Activated naive CD4-positive, alpha-beta T cell treated with anti-CD3 and anti-CD28 coated beads, Interleukin-2, amount 50 U/mL, for 72 hours (primary cell): ENCODE data around the gene CADM2. TPM values are rescaled to one million over a fixed set of nuclear protein-coding genes. Genes with fewer than 3 reads are reported as not detected.

Source experiments
- ATAC-seq, 2 donors: fragments of 150-1000 bp; cut with Tn5 transposase; 2 replicates each; pipeline ENCODE4 v1.10.0; 2021; ENCODE audit warnings: mild to moderate bottlenecking in 2 of 2, moderate library complexity in 2 of 2
- DNase-seq, 2 donors: peaks; one replicate each; pipeline ENCODE4 v3.0.0; 2021 to 2022; ENCODE audit warnings: low spot score in 2 of 2
- H3K27ac Mint-ChIP-seq, 2 donors: one replicate each; pipeline ENCODE4 v1.8.0; 2022; ENCODE audit warnings: mild to moderate bottlenecking in 2 of 2, mixed read lengths in 2 of 2
- H3K36me3 Mint-ChIP-seq, 2 donors: one replicate each; pipeline ENCODE4 v1.8.0; 2022; ENCODE audit warnings: mixed read lengths in 2 of 2
- H3K9me3 Mint-ChIP-seq, 2 donors: one replicate each; pipeline ENCODE4 v1.8.0; 2022; ENCODE audit warnings: mixed read lengths in 2 of 2
- total RNA-seq, 2 donors: library from RNA; stranded (reverse); gene quantifications; one replicate each; pipeline ENCODE4 v1.2.3, GENCODE V29; 2022

CADM2 gene
- total RNA-seq, 2 donors from 2014 or later, result not detected

GRCh38 chr3:85298032-85298431 is 339.2 kb downstream of the CADM2 start:
- Mint-ChIP-seq H3K27ac (no peak overlapping the region), H3K36me3 (no peaks in the 10 kb centered on the region), H3K9me3 (peaks cover 0 to 14% of the 10 kb centered on the region in 2 donors)
- DNase-seq, result no peak
- no peak for ATAC-seq

GRCh38 chr3:85303156-85303555 is 344.4 kb downstream of the CADM2 start:
- no peaks in the 10 kb centered on the region for H3K36me3 Mint-ChIP-seq
- no peak for DNase-seq

DNA sequence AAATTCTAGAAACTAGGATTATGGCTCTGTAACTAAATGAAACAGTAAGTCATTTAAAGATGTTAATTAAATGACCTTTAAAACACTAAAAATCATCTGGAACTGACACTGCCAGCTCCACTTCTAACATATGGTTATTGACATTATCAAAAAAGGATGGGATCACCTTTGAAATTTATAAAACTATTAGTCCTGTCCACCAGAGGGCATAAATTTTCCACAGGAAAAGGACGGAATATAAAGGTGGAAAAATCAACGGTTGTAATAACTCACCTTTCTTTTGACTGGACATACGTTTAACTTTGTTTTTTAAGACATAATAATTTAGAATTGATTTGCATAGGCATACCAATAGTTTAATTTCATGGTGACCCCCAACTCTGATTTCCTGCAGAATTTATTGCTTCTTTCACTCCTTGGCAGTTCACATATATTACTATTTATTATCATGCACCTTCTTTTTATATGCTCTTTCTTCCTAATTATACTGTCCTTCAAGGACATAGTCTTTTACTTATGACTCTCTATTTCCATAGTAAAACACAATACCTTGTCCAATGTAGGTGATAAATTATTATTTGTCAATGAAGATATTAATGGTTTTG is 345.7 kb downstream of the CADM2 start:
- ATAC-seq (no peak), DNase-seq (no peak)
- Mint-ChIP-seq H3K9me3 (peaks cover 3 to 9% of the 10 kb centered on the region in 2 donors), H3K36me3 (no peaks in the 10 kb centered on the region), H3K27ac (no peak overlapping the region)

More at GRCh38 chr3:85303156-85303555, 344.4 kb downstream of the CADM2 start:
- ATAC-seq, result no peak
- H3K27ac Mint-ChIP-seq, result no peak overlapping the region
- H3K9me3 Mint-ChIP-seq, result peaks cover under 1 to 5% of the 10 kb centered on the region in 2 donors

DNA sequence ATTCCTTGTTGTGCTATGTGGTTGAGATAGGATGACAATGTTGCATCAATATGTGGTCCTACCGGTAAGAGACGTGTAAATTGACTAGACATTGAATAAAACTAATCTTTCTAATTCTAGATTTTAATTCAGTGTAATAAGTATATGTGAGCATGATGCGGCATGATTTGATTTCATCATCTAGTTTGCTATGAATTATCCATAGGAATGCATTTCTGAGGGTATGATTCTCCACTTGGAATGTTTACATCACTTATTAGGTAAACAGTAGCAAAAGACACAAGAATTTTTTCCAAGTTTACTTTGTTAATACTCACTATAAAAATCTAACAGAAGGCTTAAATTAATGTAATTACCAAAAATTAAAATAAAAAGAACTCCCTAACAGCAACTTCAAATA is 353.5 kb downstream of the CADM2 start:
- DNase-seq, result no peak
- H3K27ac Mint-ChIP-seq, result no peak overlapping the region
- H3K9me3 Mint-ChIP-seq, result peaks cover 8 to 13% of the 10 kb centered on the region in 2 donors
- H3K36me3 Mint-ChIP-seq, result no peaks in the 10 kb centered on the region
- ATAC-seq, result no peak

GRCh38 chr3:85313380-85313779 is 354.6 kb downstream of the CADM2 start:
- Mint-ChIP-seq H3K27ac (no peak overlapping the region), H3K36me3 (no peaks in the 10 kb centered on the region), H3K9me3 (peaks cover 6 to 10% of the 10 kb centered on the region in 2 donors)
- ATAC-seq (no peak), DNase-seq (no peak)

GRCh38 chr3:85316252-85316651 is 357.5 kb downstream of the CADM2 start:
- no peak overlapping the region for H3K27ac Mint-ChIP-seq
- peaks cover 6 to 9% of the 10 kb centered on the region in 2 donors for H3K9me3 Mint-ChIP-seq
- ATAC-seq, result no peak
- DNase-seq, result no peak
- no peaks in the 10 kb centered on the region for H3K36me3 Mint-ChIP-seq

GRCh38 chr3:85321892-85322291 is 363.1 kb downstream of the CADM2 start:
- no peak for DNase-seq

DNA sequence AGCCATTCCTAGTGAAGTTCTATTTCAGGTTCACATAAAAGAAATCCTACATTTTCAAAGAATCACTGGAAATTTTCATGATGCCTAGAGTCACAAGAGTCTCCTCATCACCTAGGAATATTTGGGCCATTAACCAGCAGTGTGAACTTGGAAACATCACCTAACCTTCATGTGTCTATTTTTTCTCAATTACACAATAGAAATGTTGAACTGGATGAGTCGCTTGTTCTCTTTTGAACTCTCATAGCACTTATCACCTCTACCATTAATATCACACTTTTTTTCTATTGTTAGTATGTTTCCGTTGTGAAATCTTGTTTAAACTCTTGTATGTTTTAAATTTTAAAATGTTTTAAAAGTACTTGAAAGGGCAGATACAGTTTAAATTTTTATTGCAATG is 371.3 kb downstream of the CADM2 start:
- H3K36me3 Mint-ChIP-seq, result no peaks in the 10 kb centered on the region
- DNase-seq, result no peak
- H3K9me3 Mint-ChIP-seq, result peaks cover 4% of the 10 kb centered on the region in 2 donors
- no peak for ATAC-seq
- H3K27ac Mint-ChIP-seq, result no peak overlapping the region

More at GRCh38 chr3:85321892-85322291, 363.1 kb downstream of the CADM2 start:
- H3K27ac Mint-ChIP-seq, result no peak overlapping the region
- no peaks in the 10 kb centered on the region for H3K36me3 Mint-ChIP-seq
- ATAC-seq, result no peak
- H3K9me3 Mint-ChIP-seq, result peaks cover 5 to 8% of the 10 kb centered on the region in 2 donors

- Mint-ChIP-seq H3K9me3 (no peaks in the 10 kb centered on the region), H3K27ac (no peak overlapping the region), H3K36me3 (no peaks in the 10 kb centered on the region)
- DNase-seq (no peak), ATAC-seq (no peak)
These were observed 379.1 kb downstream of the CADM2 start for GRCh38 chr3:85337895-85338294.

DNA sequence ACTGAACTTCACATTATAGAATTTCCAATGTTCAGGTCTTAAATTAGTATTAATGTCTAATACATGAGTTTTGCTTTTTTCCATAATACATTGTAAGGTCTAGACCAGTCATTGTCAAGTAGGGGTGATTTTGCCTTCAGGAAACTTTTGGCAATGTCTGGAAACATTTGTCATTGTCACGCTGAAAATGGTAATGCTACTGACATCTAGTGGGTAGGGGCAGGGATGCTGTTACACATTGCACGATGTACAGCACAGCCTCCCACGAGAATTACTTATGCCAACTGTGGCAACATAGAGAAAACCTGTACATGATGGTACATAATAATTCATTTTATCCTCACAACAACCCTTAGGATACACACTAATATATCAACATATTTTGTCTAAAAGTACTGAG is 384.1 kb downstream of the CADM2 start:
- DNase-seq, result no peak
- Mint-ChIP-seq H3K9me3 (peaks cover under 1 to 6% of the 10 kb centered on the region in 2 donors), H3K36me3 (no peaks in the 10 kb centered on the region), H3K27ac (no peak overlapping the region)
- ATAC-seq, result no peak

DNA sequence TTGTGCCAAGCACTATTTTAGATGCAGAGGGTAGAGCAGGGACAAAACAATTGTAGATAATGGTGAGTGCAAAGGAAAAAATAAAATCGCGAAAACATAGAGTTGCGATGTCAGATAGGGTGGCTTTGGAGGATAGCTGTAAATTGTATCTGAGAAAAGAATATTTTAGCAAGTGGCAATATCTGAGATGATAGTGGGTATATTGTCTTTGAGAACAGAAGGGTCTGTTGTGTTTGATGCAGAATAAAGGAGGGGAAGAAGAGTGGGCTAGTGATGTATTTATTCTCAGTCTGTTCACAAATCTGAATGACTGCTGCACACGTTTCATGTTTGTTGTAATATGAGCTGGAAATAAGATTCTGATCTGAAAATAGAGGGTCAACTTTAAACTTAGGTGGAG is 396.8 kb downstream of the CADM2 start:
- no peak for ATAC-seq
- no peaks in the 10 kb centered on the region for H3K36me3 Mint-ChIP-seq
- no peak overlapping the region for H3K27ac Mint-ChIP-seq
- peaks cover 3 to 14% of the 10 kb centered on the region in 2 donors for H3K9me3 Mint-ChIP-seq
- DNase-seq, result no peak

GRCh38 chr3:85360742-85361387 is 402.1 kb downstream of the CADM2 start:
- Mint-ChIP-seq H3K36me3 (no peaks in the 10 kb centered on the region), H3K27ac (no peak overlapping the region), H3K9me3 (peaks cover 3 to 10% of the 10 kb centered on the region in 2 donors)
- DNase-seq (no peak), ATAC-seq (no peak)

DNA sequence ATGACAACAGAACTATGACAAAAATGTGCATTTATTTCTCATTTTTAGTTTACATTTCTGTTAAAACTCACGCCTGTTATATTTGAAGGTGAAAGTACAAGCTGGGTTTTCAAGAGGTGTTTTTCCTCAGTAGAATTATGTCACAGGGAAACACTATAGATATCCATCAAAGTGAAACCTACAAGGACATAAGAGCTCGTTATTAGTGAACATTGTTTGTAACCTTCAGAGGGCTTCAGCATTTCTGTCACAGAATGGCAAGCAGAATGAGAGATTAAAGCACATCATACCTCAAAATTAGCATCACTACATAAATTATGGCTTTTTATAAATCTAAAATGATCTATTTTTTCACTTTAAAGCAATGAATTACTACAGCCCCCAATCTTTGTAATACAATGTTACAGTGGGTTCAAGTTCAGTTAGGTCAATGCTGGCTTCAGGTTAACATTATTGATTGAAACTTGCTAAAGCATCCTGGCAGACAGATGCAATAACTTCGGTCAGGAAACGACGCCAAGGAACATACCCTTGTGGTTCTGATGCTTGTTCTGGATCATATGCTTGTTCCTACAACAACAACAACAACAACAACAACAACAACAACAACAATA is 405.6 kb downstream of the CADM2 start:
- no peak overlapping the region for H3K27ac Mint-ChIP-seq
- ATAC-seq (no peak), DNase-seq (no peak)
- peaks cover 0 to 5% of the 10 kb centered on the region in 2 donors for H3K9me3 Mint-ChIP-seq
- H3K36me3 Mint-ChIP-seq, result no peaks in the 10 kb centered on the region

DNA sequence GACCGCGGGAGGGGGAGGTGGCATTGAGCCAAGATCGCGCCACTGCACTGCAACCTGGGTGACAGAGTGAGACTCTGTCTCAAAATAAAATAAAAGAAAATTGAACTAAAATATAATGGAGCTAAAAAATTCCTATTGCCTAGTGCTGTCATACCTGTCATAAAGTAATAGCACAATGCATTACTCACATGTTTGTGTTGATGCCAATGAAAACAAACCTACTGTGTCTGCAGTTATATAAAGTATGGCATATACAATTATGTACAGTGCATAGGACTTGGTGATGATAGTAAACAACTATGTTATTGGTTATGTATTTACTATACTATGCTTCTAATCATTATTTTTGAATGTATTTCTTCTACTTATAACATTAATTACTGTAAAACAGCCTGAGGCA is 411.6 kb downstream of the CADM2 start:
- no peak for ATAC-seq
- Mint-ChIP-seq H3K36me3 (no peaks in the 10 kb centered on the region), H3K27ac (no peak overlapping the region), H3K9me3 (peaks cover 8 to 11% of the 10 kb centered on the region in 2 donors)
- DNase-seq, result no peak

DNA sequence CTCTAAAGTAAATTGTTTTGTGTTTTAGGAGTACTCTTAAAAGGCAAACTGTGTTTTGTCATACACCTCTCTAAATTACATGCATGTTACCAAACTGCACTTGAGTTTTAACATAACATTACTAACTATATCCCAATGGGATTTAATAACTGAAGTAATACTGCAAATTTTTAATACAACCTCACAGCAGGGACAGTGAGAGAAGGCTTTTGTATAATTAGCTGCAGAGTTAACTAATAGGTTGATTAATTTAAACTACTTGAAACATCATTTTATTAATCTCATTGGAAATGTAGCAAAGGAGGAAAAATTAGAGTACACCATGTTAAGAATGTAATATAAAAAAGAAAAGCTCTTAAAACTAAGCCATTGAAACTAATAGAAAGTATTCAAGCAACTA is 417.3 kb downstream of the CADM2 start:
- H3K36me3 Mint-ChIP-seq, result no peaks in the 10 kb centered on the region
- no peak for ATAC-seq

GRCh38 chr3:85377115-85377514 is 418.3 kb downstream of the CADM2 start:
- ATAC-seq, result no peak
- Mint-ChIP-seq H3K27ac (no peak overlapping the region), H3K9me3 (peaks cover 11 to 12% of the 10 kb centered on the region in 2 donors), H3K36me3 (no peaks in the 10 kb centered on the region)
- DNase-seq, result no peak

More for the DNA sequence above, 417.3 kb downstream of the CADM2 start:
- Mint-ChIP-seq H3K27ac (no peak overlapping the region), H3K9me3 (peaks cover 11 to 12% of the 10 kb centered on the region in 2 donors)
- no peak for DNase-seq

DNA sequence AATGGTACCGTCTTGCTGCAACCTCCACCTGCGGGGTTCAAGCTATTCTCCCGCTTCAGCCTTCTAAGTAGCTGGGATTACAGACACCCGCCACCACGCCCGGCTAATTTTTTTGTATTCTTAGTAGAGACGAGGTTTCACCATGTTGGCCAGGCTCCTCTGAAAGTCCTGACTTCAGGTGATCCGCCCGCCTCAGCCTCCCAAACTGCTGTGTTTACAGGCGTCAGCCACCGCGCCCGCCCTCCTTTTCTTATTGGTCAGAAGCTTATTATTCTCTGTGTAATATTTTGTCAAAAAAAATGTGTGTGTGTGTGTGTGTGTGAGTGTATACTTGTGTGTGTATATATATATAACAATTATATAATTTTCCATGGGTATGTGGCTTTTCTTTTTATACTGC is 425.6 kb downstream of the CADM2 start:
- Mint-ChIP-seq H3K9me3 (peaks cover 8 to 13% of the 10 kb centered on the region in 2 donors), H3K36me3 (no peaks in the 10 kb centered on the region), H3K27ac (no peak overlapping the region)
- DNase-seq (no peak), ATAC-seq (no peak)
